GM12874 (cell line): ENCODE data around the gene HEXD.

Source experiments
- CTCF ChIP-seq: IDR thresholded peaks from 2 replicates; pipeline ENCODE4 v1.5.1; 2011; ENCODE audit warnings: low read depth, mild to moderate bottlenecking, control low read depth, low read length, moderate library complexity; ENCODE audit not compliant: insufficient read depth

The HEXD gene

GRCh38 chr17:82439194-82439828 is 21.2 kb downstream of the HEXD start:
- TF ChIP-seq CTCF, result no peak

DNA sequence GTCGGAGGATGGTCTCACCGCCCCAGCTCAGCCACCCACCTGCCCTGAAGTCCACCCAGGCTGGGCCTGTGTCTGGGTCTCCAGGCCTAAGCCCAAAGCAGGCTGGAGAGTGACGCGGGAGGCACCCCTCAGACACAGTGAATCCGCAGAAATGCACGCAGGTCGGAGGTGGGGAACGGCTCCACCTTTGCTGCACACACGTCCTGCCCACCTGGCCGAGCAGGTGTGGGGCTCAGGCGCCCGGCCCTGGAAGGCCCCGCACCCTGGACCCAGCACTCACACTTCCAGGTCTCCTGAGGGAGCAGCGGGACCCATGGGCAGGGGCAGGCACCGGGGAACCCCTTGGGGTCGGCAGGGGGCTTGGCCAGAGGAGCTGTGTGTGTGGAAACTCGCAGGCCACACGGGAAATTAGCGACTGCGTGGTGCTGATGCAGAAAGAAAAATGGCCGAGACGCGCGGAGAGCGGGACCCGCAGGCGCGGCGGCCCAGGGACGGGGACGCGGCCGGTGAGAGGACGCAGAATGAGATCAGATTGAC is 21.8 kb downstream of the HEXD start:
- no peak for TF ChIP-seq CTCF

- TF ChIP-seq CTCF, result no peak
These were observed 22.4 kb downstream of the HEXD start for GRCh38 chr17:82440469-82440981.

DNA sequence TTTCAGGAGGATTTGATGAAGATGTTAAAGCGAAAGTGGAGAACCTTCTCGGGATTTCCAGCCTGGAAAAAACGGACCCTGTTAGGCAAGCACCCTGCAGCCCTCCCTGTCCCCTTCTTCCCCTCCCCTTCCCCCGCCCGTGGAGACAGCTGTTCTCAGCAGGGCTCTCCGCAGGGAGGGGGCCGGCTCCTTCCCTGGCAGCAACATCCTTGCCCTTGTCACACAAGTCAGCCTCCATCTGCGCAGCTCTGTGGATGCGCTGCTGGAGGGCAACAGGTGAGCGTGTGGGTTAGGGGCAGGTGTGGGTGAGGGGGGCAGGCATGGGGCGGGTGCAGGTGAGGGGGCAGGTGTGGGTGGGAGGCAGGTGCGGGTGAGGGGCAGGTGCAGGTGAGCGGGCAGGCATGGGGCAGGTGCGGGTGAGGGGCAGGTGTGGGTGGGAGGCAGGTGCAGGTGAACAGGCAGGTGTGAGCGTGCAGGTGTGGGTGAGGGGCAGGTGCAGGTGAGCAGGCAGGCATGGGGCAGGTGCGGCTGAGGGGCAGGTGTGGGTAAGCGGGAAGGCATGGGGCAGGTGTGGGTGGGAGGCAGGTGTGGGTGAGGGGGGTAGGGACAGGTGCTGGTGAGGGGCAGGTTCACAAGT is 23.0 kb downstream of the HEXD start:
- TF ChIP-seq CTCF, result no peak

DNA sequence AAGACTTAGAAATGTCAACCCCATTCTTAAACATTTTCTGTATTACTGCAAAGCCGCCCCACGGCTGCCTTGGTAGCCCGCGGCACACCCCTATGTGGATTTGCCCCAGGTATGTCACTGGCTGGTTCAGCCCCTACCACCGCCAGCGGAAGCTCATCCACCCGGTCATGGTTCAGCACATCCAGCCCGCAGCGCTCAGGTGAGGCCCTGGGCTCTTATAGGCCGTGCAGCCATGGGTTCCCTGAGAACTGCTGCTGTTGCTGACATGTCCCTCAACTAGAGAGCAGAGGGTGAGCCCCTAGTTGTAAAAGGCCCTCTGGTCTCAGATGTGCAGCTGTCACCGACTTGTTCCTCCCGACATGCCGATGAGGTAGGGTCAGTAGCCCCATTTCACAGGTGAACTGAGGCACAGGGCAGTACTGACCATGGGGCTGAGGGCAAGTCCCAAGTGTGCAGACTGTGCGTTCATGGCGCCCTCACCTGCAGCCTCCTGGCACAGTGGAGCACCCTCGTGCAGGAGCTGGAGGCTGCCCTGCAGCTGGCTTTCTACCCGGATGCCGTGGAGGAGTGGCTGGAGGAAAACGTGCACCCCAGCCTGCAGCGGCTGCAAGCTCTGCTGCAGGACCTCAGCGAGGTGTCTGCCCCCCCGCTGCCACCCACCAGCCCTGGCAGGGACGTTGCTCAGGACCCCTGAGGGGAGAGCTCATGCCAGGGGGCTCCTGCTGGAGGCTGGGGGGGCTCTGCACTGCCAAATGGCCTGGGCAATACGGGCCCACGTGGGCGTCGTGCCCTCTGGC is 23.7 kb downstream of the HEXD start:
- TF ChIP-seq CTCF, result no peak

GRCh38 chr17:82442643-82443464 is 24.7 kb downstream of the HEXD start:
- no peak for TF ChIP-seq CTCF
